Liver (tissue), 9 donors: Measurements from ENCODE around the gene MAP4K3. TPM values are rescaled to one million over a fixed set of nuclear protein-coding genes. Genes with fewer than 3 reads are reported as not detected.

Experiments
- DNase-seq: peaks from one replicate; pipeline ENCODE4 v3.0.0-alpha.2; 2017; ENCODE audit warnings: low spot score
- H3K27ac ChIP-seq, 2 donors: one replicate each; pipeline ENCODE4 v1.7.0; 2013; ENCODE audit warnings: inconsistent platforms in 2 of 2, low read length in 2 of 2, control low read depth in 1 of 2, low read depth in 1 of 2, mild to moderate bottlenecking in 1 of 2
- H3K27me3 ChIP-seq, 4 donors: one replicate each; pipeline versions ENCODE4 v1.6.1 to v1.7.0; 2013; ENCODE audit warnings: low read length in 3 of 4, inconsistent platforms in 1 of 4, mild to moderate bottlenecking in 1 of 4, moderate library complexity in 1 of 4; ENCODE audit not compliant: control insufficient read depth in 4 of 4, insufficient read depth in 4 of 4
- H3K36me3 ChIP-seq, 4 donors: one replicate each; pipeline versions ENCODE4 v1.6.1 to v1.7.0; 2013; ENCODE audit warnings: low read length in 3 of 4, mild to moderate bottlenecking in 3 of 4, low read depth in 1 of 4, moderate library complexity in 1 of 4; ENCODE audit not compliant: control insufficient read depth in 4 of 4, insufficient read depth in 3 of 4
- H3K4me1 ChIP-seq, 4 donors: one replicate each; pipeline versions ENCODE4 v1.6.1 to v1.7.0; 2013; ENCODE audit warnings: low read length in 3 of 4, mild to moderate bottlenecking in 3 of 4, moderate library complexity in 1 of 4; ENCODE audit not compliant: control insufficient read depth in 4 of 4, insufficient read depth in 4 of 4
- H3K4me3 ChIP-seq, 3 donors: one replicate each; pipeline versions ENCODE4 v1.6.1 to v1.7.0; 2013; ENCODE audit warnings: low read length in 3 of 3, control low read depth in 1 of 3, low read depth in 1 of 3, mild to moderate bottlenecking in 1 of 3
- H3K9ac ChIP-seq, 2 donors: one replicate each; pipeline ENCODE4 v1.7.0; 2013; ENCODE audit warnings: low read length in 2 of 2, mild to moderate bottlenecking in 2 of 2, moderate library complexity in 2 of 2, control low read depth in 1 of 2, low read depth in 1 of 2
- H3K9me3 ChIP-seq, 4 donors: one replicate each; pipeline versions ENCODE4 v1.6.1 to v1.7.0; 2013; ENCODE audit warnings: low read length in 3 of 4; ENCODE audit not compliant: control insufficient read depth in 4 of 4
- ATF3 ChIP-seq: IDR thresholded peaks from 2 replicates; pipeline ENCODE4 v1.6.1; 2016; ENCODE audit warnings: antibody characterized with exemption
- CTCF ChIP-seq: fragments of 150-350 bp; IDR thresholded peaks from 2 replicates; pipeline ENCODE4 v1.5.1; 2017; ENCODE audit warnings: improper control_type of control experiment, low read depth, low read length; ENCODE audit not compliant: missing input control
- FOXA1 ChIP-seq: IDR thresholded peaks from 2 replicates; pipeline ENCODE4 v1.6.1; 2016; ENCODE audit warnings: antibody characterized with exemption
- FOXA2 ChIP-seq: IDR thresholded peaks from 2 replicates; pipeline ENCODE4 v1.6.1; 2016; ENCODE audit warnings: antibody characterized with exemption
- GABPA ChIP-seq, 2 donors: IDR thresholded peaks in 1 of 2; conservative IDR thresholded peaks in 1 of 2; 2 replicates each; pipeline ENCODE4 v1.6.1; 2016; ENCODE audit warnings: antibody characterized with exemption in 2 of 2, mild to moderate bottlenecking in 1 of 2, moderate library complexity in 1 of 2
- HNF4A ChIP-seq, 2 donors: conservative IDR thresholded peaks; 2 replicates each; pipeline ENCODE4 v1.6.1; 2016; ENCODE audit warnings: antibody characterized with exemption in 2 of 2, mild to moderate bottlenecking in 2 of 2
- HNF4G ChIP-seq: IDR thresholded peaks from 2 replicates; pipeline ENCODE4 v1.6.1; 2016; ENCODE audit warnings: antibody characterized with exemption
- JUND ChIP-seq, 2 donors: IDR thresholded peaks; 2 replicates each; pipeline ENCODE4 v1.6.1; 2016; ENCODE audit warnings: antibody characterized with exemption in 2 of 2
- MAX ChIP-seq: IDR thresholded peaks from 2 replicates; pipeline ENCODE4 v1.6.1; 2016; ENCODE audit warnings: antibody characterized with exemption
- NR2F2 ChIP-seq: IDR thresholded peaks from 2 replicates; pipeline ENCODE4 v1.6.1; 2016; ENCODE audit warnings: antibody characterized with exemption
- RAD21 ChIP-seq, 2 donors: IDR thresholded peaks; 2 replicates each; pipeline ENCODE4 v1.6.1; 2016; ENCODE audit warnings: antibody characterized with exemption in 2 of 2, mild to moderate bottlenecking in 2 of 2
- REST ChIP-seq: IDR thresholded peaks from 2 replicates; pipeline ENCODE4 v1.6.1; 2016; ENCODE audit warnings: antibody characterized with exemption, mild to moderate bottlenecking
- RXRA ChIP-seq, 2 donors: IDR thresholded peaks; 2 replicates each; pipeline ENCODE4 v1.6.1; 2017 to 2018; ENCODE audit warnings: antibody characterized with exemption in 2 of 2, mild to moderate bottlenecking in 1 of 2
- SP1 ChIP-seq: IDR thresholded peaks from 2 replicates; pipeline ENCODE4 v1.6.1; 2018; ENCODE audit warnings: antibody characterized with exemption, mild to moderate bottlenecking
- TAF1 ChIP-seq: conservative IDR thresholded peaks from 2 replicates; pipeline ENCODE4 v1.6.1; 2016; ENCODE audit warnings: antibody characterized with exemption, mild to moderate bottlenecking
- YY1 ChIP-seq: IDR thresholded peaks from 2 replicates; pipeline ENCODE4 v1.6.1; 2016; ENCODE audit warnings: antibody characterized with exemption, mild to moderate bottlenecking
- ZBTB33 ChIP-seq: IDR thresholded peaks from 2 replicates; pipeline ENCODE4 v1.6.1; 2016; ENCODE audit warnings: antibody characterized with exemption
- WGBS: extraction: QIAGEN DNeasy Blood & Tissue Kit; methylation state at CpG from one replicate; pipeline ENCODE4 v1.1.7; 2013; 5-methylcytosine and 5-hydroxymethylcytosine counted together
- polyA plus RNA-seq, 2 donors: library from polyadenylated mRNA; stranded (reverse) in 1 of 2; unstranded in 1 of 2; fragments of 200-250 nt in 1 of 2; fragments of >200 nt in 1 of 2; fragmentation: Nextera tagmentation in 1 of 2; extraction: Ambion mirVana in 1 of 2; gene quantifications; one replicate each; pipeline versions ENCODE4 v1.2.1 to v1.2.3, GENCODE V29; 2013 to 2015
- total RNA-seq, 2 donors: library from RNA; depleted of rRNA; stranded (reverse); fragments of >200 nt; gene quantifications; one replicate each; pipeline ENCODE4 v1.2.3, GENCODE V29; 2014
- donor health status: healthy.
- donor health status: healthy.
- donor health status: healthy.
- donor health status: healthy.
- donor health status: healthy.

Gene MAP4K3
- total and polyA plus RNA-seq, 4 donors = 6.2 to 23.8 (median 10.9) TPM

GRCh38 chr2:39368846-39369245, 68.2 kb downstream of the MAP4K3 start (continued):
- TF ChIP-seq JUND (IDR thresholded peaks at IDR 0.05) (no peak), ZBTB33 (no peak)

- DNase-seq = no peak
- 82% methylated on average over 3 of the region's 3 CpGs for WGBS
- Histone ChIP-seq H3K9ac (no peak overlapping the region), H3K4me1 (no peaks in the 10 kb centered on the region), H3K4me3 (no peak overlapping the region), H3K27ac (no peak overlapping the region), H3K9me3 (no peaks in the 10 kb centered on the region), H3K27me3 (no peaks in the 10 kb centered on the region), H3K36me3 (peaks cover 0 to 4% (median 0%) of the 10 kb centered on the region in 4 donors)
- TF ChIP-seq MAX = no peak
- no peak for TF ChIP-seq HNF4G
- no peak for TF ChIP-seq NR2F2
- TF ChIP-seq YY1 = no peak
- no peak for TF ChIP-seq FOXA2
- no peak for TF ChIP-seq SP1
- no peak for TF ChIP-seq REST
These were observed 68.7 kb downstream of the MAP4K3 start for GRCh38 chr2:39368376-39368775.

GRCh38 chr2:39362595-39362994, 74.5 kb downstream of the MAP4K3 start:
- no peak overlapping the region for H3K9ac ChIP-seq
- 97% methylated on average over 4 of the region's 4 CpGs for WGBS
- no peaks in the 10 kb centered on the region for H3K36me3 ChIP-seq
- no peaks in the 10 kb centered on the region for H3K27me3 ChIP-seq
- no peak overlapping the region for H3K4me3 ChIP-seq
- no peak overlapping the region for H3K27ac ChIP-seq
- DNase-seq = no peak
- H3K9me3 ChIP-seq = peaks cover 4 to 17% (median 12%) of the 10 kb centered on the region in 4 donors
- no peaks in the 10 kb centered on the region for H3K4me1 ChIP-seq
- TF ChIP-seq FOXA2 (no peak), HNF4A (conservative IDR thresholded peaks at IDR 0.05) (no peak), FOXA1 (no peak), CTCF (no peak), TAF1 (no peak), ZBTB33 (no peak), ATF3 (no peak), RXRA (IDR thresholded peaks at IDR 0.05) (no peak), GABPA (IDR thresholded peaks at IDR 0.05 in 1 of 2, conservative IDR thresholded peaks at IDR 0.05 in 1 of 2) (no peak), JUND (IDR thresholded peaks at IDR 0.05) (no peak), HNF4G (no peak), RAD21 (IDR thresholded peaks at IDR 0.05) (no peak), MAX (no peak), REST (no peak)
